Right lobe of liver (tissue), 6 donors: Measurements from ENCODE around the gene GARIN5A. TPM values are rescaled to one million over a fixed set of nuclear protein-coding genes. Genes with fewer than 3 reads are reported as not detected.

ENCODE experiments used
- ATAC-seq, 4 donors: fragments of 200-7000 bp; cut with Tn5 transposase; one replicate each; pipeline ENCODE4 v1.9.1; 2020; ENCODE audit warnings: mild to moderate bottlenecking in 4 of 4, moderate library complexity in 4 of 4
- DNase-seq, 3 donors: peaks; one replicate each; pipeline ENCODE4 v3.0.0-alpha.2; 2020
- H3K27ac ChIP-seq, 3 donors: fragments of 200-600 bp; one replicate each; pipeline ENCODE4 v1.8.0; 2022
- H3K27me3 ChIP-seq, 2 donors: fragments of 200-600 bp; one replicate each; pipeline ENCODE4 v1.8.0; 2022
- H3K36me3 ChIP-seq, 4 donors: fragments of 200-600 bp; sonication (generic) in 1 of 4; one replicate each; pipeline versions ENCODE4 v1.5.1 to v1.8.0; 2017 to 2022; ENCODE audit warnings: control low read depth in 1 of 4
- H3K4me1 ChIP-seq, 4 donors: fragments of 200-600 bp; sonication (generic) in 1 of 4; one replicate each; pipeline versions ENCODE4 v1.5.1 to v1.8.0; 2017 to 2022; ENCODE audit warnings: control low read depth in 1 of 4
- H3K4me3 ChIP-seq, 3 donors: fragments of 200-600 bp; one replicate each; pipeline ENCODE4 v1.8.0; 2022
- H3K9me3 ChIP-seq, 4 donors: fragments of 200-600 bp; sonication (generic) in 1 of 4; one replicate each; pipeline versions ENCODE4 v1.5.1 to v1.8.0; 2017 to 2022; ENCODE audit warnings: control low read depth in 1 of 4
- POLR2A ChIP-seq: fragments of 450-650 bp; IDR thresholded peaks from one replicate; pipeline ENCODE4 v1.6.1; 2017; ENCODE audit warnings: antibody characterized with exemption, mild to moderate bottlenecking
- WGBS: methylation state at CpG from one replicate; pipeline ENCODE4 v1.1.6; 2018; ENCODE audit warnings: low coverage, low lambda C conversion rate; ENCODE audit not compliant: insufficient coverage; ENCODE audit errors: missing lambda C conversion rate; 5-methylcytosine and 5-hydroxymethylcytosine counted together
- intact Hi-C, 2 donors: fragments of 100-400 bp; cut with DNase I; formaldehyde crosslinking; loops; one replicate each; pipeline versions ENCODE4 v1.11.2 to v1.14.1; 2022
- total RNA-seq, 6 experiments: library from RNA; depleted of rRNA in 2 of 6; stranded (reverse); fragments of >200 nt in 2 of 6; fragmentation: NEBNext Ultra II Directional in 3 of 6; extraction: Animal tissue kit (Norgen Biotek cat#: 25700) in 3 of 6; gene quantifications; one replicate each; pipeline versions ENCODE4 v1.1.0 to v1.2.4, GENCODE V29; 2016 to 2023
- TF ChIP-seq, protein P1 (sequence below), 4 donors: fragments of 200-600 bp in 3 of 4; fragments of 450-650 bp in 1 of 4; IDR thresholded peaks; one replicate each; pipeline versions ENCODE4 v1.5.1 to v1.8.0; 2016 to 2022; ENCODE audit warnings: antibody characterized with exemption in 4 of 4, mild to moderate bottlenecking in 2 of 4
- donor health status: DM: no; HTN: yes; CAD: no.
- donor health status: DM: no; HTN: no; CAD: no.
- donor health status: DM: no; HTN: no; CAD: no.
- donor health status: DM: no; HTN: yes; CAD: no.
- donor health status: DM: no; HTN: yes; CAD: no.

The GARIN5A gene
- total RNA-seq, 6 experiments from 2014 or later, result 0.68 to 2.3 (median 1.5) TPM

DNA sequence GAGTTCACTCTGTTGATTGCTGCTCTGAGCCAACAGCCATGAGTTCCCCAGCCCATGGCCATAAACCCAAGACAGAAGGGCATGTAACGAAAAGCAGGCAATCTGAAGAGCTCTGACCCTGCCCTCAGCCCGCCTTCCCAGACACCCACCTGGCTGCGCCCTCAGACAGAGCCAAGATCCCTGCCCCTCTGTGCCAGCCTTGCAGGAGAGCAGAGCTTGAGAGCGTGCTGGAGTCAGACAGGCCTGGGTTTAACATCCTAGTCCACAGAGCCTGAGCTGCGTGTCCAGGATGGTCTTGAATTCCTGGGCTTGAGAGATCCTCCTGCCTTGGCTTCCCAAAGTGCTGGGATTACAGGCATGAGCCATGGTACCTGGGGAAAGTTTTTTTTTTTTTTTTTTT is 19.3 kb downstream of the GARIN5A start:
- intact Hi-C loops, result loop anchor here in 1 of 2 donors (10.0 kb wide), 1 partner anchor 82 kb away; the partner anchor contains the start of gene NR1H2
- Histone ChIP-seq H3K27me3 (no peaks in the 10 kb centered on the region), H3K4me1 (no peaks in the 10 kb centered on the region), H3K4me3 (no peak overlapping the region), H3K27ac (no peak overlapping the region), H3K9me3 (no peaks in the 10 kb centered on the region), H3K36me3 (no peaks in the 10 kb centered on the region)
- TF ChIP-seq, protein P1, sequence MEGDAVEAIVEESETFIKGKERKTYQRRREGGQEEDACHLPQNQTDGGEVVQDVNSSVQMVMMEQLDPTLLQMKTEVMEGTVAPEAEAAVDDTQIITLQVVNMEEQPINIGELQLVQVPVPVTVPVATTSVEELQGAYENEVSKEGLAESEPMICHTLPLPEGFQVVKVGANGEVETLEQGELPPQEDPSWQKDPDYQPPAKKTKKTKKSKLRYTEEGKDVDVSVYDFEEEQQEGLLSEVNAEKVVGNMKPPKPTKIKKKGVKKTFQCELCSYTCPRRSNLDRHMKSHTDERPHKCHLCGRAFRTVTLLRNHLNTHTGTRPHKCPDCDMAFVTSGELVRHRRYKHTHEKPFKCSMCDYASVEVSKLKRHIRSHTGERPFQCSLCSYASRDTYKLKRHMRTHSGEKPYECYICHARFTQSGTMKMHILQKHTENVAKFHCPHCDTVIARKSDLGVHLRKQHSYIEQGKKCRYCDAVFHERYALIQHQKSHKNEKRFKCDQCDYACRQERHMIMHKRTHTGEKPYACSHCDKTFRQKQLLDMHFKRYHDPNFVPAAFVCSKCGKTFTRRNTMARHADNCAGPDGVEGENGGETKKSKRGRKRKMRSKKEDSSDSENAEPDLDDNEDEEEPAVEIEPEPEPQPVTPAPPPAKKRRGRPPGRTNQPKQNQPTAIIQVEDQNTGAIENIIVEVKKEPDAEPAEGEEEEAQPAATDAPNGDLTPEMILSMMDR (IDR thresholded peaks at IDR 0.05), result no peak
- no peak for TF ChIP-seq POLR2A
- DNase-seq (no peak), ATAC-seq (no peak)
- WGBS, result no CpG with 5 or more reads among the region's 5 CpGs

DNA sequence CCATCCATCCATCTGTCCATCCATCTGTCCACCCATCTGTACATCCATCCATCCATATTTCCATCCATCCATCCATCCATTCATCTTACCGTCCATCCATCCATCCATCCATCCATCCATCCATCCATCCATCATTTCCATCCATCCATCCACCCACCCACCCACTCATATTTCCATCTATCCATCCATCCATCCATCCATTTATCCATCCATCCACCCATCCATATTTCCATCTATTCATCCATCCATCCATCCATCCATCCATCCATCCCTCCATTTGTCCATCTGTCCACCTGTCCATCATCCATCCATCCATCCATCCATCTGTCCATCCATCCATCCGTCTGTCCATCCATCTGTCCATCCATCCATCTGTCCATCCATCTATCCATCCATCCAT is 20.7 kb downstream of the GARIN5A start:
- H3K27me3 ChIP-seq, result no peaks in the 10 kb centered on the region
- H3K4me3 ChIP-seq, result no peak overlapping the region
- ATAC-seq, result no peak
- no peak overlapping the region for H3K27ac ChIP-seq
- no peaks in the 10 kb centered on the region for H3K9me3 ChIP-seq
- intact Hi-C loops, result loop anchor here in 1 of 2 donors (10.0 kb wide), 1 partner anchor 81 kb away; the partner anchor contains the start of gene NR1H2
- WGBS, result 42% methylated on average over 2 of the region's 2 CpGs
- no peak for TF ChIP-seq POLR2A
- TF ChIP-seq, protein P1 (IDR thresholded peaks at IDR 0.05), result no peak
- H3K4me1 ChIP-seq, result no peaks in the 10 kb centered on the region
- H3K36me3 ChIP-seq, result no peaks in the 10 kb centered on the region
- DNase-seq, result no peak

DNA sequence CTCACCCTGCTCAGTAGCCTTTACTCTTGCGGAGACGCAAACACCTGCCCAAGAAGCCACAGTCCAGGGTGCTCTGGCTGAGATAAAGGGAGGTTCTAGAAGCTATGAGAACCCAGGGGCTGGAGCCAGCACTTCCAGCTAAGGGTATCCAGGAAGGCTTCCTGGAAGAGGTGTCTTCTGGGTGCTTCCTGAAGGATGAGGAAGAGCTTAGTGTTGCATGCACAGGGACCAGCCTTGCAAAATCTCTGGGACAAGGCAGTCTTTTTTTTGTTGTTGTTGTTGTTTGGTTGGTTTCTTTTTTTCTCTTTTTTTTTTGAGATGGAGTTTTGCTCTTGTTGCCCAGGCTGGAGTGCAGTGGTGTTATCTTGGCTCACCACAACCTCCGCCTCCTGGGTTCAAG is 23.4 kb downstream of the GARIN5A start:
- intact Hi-C loops, result loop anchor here in 1 of 2 donors (10.0 kb wide), 1 partner anchor 78 kb away; the partner anchor contains the start of gene NR1H2
- H3K9me3 ChIP-seq, result no peaks in the 10 kb centered on the region
- no peak overlapping the region for H3K27ac ChIP-seq
- DNase-seq (no peak), ATAC-seq (no peak)
- no peaks in the 10 kb centered on the region for H3K27me3 ChIP-seq
- WGBS, result 90% methylated on average over 3 of the region's 3 CpGs
- no peaks in the 10 kb centered on the region for H3K4me1 ChIP-seq
- no peaks in the 10 kb centered on the region for H3K36me3 ChIP-seq
- H3K4me3 ChIP-seq, result no peak overlapping the region
- no peak for TF ChIP-seq POLR2A
- TF ChIP-seq, protein P1 (IDR thresholded peaks at IDR 0.05), result no peak

DNA sequence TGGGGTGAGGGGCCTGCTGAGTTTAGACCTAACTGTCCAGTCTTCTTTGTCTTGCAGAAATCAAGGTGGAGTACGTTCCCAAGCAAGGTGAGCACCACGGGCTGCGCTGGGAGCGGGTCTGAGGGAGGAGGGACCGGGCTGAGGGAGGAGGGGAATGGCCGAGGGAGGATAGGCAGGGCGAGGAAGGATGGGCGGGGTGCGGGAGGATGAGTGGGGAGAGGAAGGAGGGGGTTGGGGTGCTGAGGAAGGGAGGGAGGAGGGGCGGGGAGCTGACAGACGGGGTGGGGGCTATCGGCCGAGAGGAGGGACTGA is 25.5 kb downstream of the GARIN5A start:
- TF ChIP-seq, protein P1 (IDR thresholded peaks at IDR 0.05), result no peak
- no peak for TF ChIP-seq POLR2A
- Histone ChIP-seq H3K27me3 (no peaks in the 10 kb centered on the region), H3K4me3 (no peak overlapping the region), H3K4me1 (no peaks in the 10 kb centered on the region), H3K36me3 (no peaks in the 10 kb centered on the region), H3K9me3 (no peaks in the 10 kb centered on the region), H3K27ac (no peak overlapping the region)
- 40% methylated on average over 13 of the region's 13 CpGs for WGBS
- DNase-seq (no peak), ATAC-seq (no peak)
- intact Hi-C loops, result loop anchor here in 1 of 2 donors (10.0 kb wide), 1 partner anchor 76 kb away; the partner anchor contains the start of gene NR1H2
